Measurements from ENCODE around the gene COTL1.

Gene COTL1, protein sequence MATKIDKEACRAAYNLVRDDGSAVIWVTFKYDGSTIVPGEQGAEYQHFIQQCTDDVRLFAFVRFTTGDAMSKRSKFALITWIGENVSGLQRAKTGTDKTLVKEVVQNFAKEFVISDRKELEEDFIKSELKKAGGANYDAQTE

GRCh38 chr16:84617791-84618580, at the start of gene COTL1:
Gene COTL1, minus strand, starts transcription at chr16:84618078. Its CDS starts 164 bp downstream, at chr16:84617914.
- peak; percentile 98 for DNase-seq

DNA sequence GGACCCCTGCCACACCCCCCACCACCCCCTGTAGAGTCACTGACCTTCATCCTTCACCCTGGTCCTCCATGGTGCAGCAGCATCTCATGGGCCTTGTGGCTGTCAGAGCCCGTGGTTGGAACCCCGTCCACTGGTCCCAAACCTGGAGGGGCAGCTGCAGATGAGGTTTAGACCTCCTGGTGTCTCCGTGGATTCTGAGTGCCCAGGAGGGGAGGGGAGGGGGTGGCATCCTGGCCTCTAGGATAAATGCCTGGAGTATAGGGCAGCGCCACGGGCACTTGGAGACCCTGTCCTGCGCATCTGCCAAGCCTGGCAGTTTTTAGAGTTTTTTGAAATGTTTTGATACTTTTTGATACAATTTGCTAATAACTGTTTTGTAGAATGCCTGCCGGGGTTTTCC, 48.0 kb upstream of the COTL1 start:
- DNase-seq: no peak

DNA sequence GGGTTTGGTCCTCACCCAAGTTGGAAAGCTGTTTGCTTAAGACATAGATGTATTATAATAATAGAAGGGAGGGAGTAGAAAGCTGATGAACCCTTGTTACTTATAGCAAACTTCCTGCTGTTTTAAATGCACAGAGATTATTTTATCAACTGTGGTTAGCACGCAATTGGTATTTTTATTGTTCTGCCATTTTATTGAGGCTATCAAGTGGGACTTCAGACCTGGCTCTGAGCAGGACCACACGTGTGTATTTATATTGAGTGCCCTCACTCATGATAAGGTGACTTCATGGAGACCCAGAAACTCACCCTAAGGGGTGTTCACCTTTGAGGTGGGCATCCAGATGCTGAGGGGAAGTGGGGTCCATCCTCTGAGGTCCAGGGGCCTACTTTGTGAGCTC, 47.5 kb upstream of the COTL1 start:
- DNase-seq: no peak

GRCh38 chr16:84663433-84664101, 45.7 kb upstream of the COTL1 start:
- no peak for DNase-seq

GRCh38 chr16:84662471-84662870, 44.6 kb upstream of the COTL1 start:
- no peak for DNase-seq

- DNase-seq: no peak
Observed at GRCh38 chr16:84661418-84662060, 43.7 kb upstream of the COTL1 start.

GRCh38 chr16:84660973-84661372, 43.1 kb upstream of the COTL1 start:
- no peak for DNase-seq

GRCh38 chr16:84659656-84660300, 41.9 kb upstream of the COTL1 start:
- no peak for DNase-seq

- DNase-seq: no peak
Observed at GRCh38 chr16:84658690-84659089, 40.8 kb upstream of the COTL1 start.

- DNase-seq: no peak
Observed at GRCh38 chr16:84657229-84657837, 39.5 kb upstream of the COTL1 start.

DNA sequence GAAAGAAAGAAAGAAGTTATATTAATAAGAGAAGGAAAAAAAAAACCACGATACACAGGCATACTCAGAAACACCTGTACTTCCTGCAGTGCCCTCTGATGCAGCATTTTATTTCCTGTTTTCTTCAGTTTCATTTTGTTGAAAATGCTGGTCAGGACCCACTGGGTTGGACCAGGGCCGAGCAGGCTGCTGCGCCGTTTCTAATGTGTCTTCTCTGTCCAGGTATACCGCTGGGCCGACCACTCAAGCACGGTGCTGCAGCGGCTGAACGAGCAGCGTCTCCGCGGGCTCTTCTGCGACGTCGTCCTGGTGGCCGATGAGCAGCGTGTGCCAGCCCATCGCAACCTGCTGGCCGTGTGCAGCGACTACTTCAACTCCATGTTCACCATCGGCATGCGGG, 38.8 kb upstream of the COTL1 start:
- DNase-seq: no peak

DNA sequence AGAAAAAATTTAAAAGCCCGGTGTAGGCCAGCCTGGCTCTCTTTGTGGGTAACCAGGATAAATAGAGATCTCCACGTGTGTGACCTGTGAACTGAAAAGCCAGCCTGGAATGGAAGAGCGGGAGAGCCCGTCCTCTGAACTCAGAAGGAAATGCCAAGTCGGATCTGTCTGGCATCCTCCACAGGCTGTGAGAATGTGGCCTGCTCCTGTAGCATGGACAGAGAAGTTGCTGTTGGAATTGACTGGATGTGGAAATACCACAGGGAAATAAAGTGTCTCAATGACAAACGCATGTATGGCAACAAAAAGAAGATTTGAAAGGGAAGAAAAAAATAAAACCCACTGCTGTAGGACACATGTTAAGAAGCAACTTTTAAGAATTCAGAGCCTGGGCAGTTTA, 37.1 kb upstream of the COTL1 start:
- DNase-seq: no peak

DNA sequence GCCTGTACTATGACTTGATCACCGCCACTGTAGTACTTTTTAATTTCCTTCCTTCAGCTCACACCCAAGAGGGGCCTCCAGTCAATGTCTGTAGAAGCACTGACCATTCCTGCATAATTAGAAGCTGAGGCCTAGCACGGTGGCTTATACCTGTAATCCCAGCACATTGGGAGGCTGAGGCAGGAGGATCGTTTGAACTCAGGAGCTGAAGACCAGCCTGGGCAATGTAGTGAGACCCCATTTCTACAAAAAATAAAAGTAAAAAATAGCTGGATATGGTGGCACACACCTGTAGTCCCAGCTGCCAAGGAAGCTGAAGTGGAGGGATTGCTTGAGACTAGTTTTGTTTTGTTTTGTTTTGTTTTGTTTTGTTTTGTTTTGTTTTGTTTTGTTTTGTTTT, 36.4 kb upstream of the COTL1 start:
- no peak for DNase-seq

DNA sequence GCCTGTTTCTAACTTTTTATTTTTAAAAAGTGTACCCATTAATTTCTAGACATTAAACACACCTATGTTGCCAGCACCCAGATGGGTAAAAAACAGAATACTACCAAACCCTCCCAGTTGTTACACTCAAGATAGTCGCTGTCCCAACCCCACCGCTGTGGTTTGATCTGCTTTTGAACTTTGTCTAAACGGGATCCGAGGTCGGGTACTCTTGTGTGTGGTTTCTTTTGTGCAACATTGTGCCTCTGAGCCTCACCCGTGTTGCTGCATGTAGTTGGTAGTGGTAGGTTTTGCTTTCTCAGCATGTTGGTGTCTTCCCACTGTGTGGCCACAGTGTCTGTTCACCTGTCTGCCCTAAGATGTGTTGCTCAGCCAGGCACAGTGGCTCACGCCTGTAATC, 34.7 kb upstream of the COTL1 start:
- peak; percentile 74 for DNase-seq

GRCh38 chr16:84650062-84650991, 32.4 kb upstream of the COTL1 start:
- DNase-seq: no peak

GRCh38 chr16:84649511-84649861, 31.6 kb upstream of the COTL1 start:
- DNase-seq: no peak

- peak; percentile 64 for DNase-seq
Observed at GRCh38 chr16:84648595-84649510, 31.0 kb upstream of the COTL1 start.

- DNase-seq: peak; percentile 79
Observed at GRCh38 chr16:84647828-84648594, 30.1 kb upstream of the COTL1 start, which contains the start of gene KLHL36. Gene KLHL36, plus strand, starts transcription at chr16:84648511. Its CDS starts 2,357 bp downstream, at chr16:84650868.

GRCh38 chr16:84643674-84644073, 25.8 kb upstream of the COTL1 start:
- no peak for DNase-seq

DNA sequence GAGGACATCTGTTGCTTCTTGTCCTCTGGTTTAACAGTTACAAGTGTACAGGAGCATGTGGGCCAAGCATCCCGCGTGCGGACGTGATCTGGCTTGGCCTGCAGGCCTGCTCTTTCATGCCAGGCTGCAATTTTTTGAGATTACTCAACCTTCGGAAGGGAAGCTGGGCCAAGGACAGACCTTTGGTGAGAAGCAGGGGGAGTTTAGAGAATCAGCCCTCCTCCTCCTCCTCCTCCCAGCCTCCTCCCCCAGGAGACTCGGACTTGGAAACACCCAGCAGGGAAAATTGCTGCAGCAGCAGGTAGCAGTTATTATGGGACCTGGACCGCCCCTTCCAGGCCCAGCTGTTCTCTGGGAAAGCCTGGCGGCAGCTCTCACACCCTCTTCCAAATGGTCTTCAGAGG, 25.3 kb upstream of the COTL1 start:
- no peak for DNase-seq

All from CD4-positive, alpha-beta T cell treated with Interleukin-17A for 4 hours (primary cell).